Measurements from ENCODE around the gene SNX21. TPM values are rescaled to one million over a fixed set of nuclear protein-coding genes. Genes with fewer than 3 reads are reported as not detected.
"Not testable (repeated sequence)": the region's sequence is repeated elsewhere in the genome, so short reads cannot be mapped to it uniquely, and the experiment has no call there.

The SNX21 gene
- total RNA-seq, result 10 to 100 TPM; 45.9 to 76.3 (median 59.7) TPM

GRCh38 chr20:45833030-45833882 is at the start of gene SNX21:
Gene SNX21, plus strand, starts transcription at chr20:45833799. Its CDS starts 121 bp downstream, at chr20:45833920.
- peaks cover 5 to 65% (median 25%) of the 10 kb centered on the region in 3 donors for H3K4me1 ChIP-seq
- TF ChIP-seq EP300 (IDR thresholded peaks at IDR 0.05) (no peak), POLR2AphosphoS5 (IDR thresholded peaks at IDR 0.05) (peak; percentile 77), POLR2A (IDR thresholded peaks at IDR 0.05) (peak in 1 of 2 donors; percentile 36), CTCF (IDR thresholded peaks at IDR 0.05) (no peak)
- WGBS, 2 donors (ENCODE audit: low coverage in 1 of 2), result 0 to 2% methylated on average over 6 to 9 of the region's 35 CpGs

GRCh38 chr20:45788351-45788750 is 45.2 kb upstream of the SNX21 start:
- Histone ChIP-seq H3K4me1 (peaks cover 0 to 25% (median 7%) of the 10 kb centered on the region in 3 donors), H3K36me3 (peaks cover 0 to under 1% of the 10 kb centered on the region in 2 donors), H3K9me3 (no peaks in the 10 kb centered on the region), H3K4me3 (no peak overlapping the region), H3K27ac (no peak overlapping the region), H3K27me3 (no peaks in the 10 kb centered on the region)
- ATAC-seq, result no peak
- TF ChIP-seq EP300 (IDR thresholded peaks at IDR 0.05) (no peak), POLR2AphosphoS5 (IDR thresholded peaks at IDR 0.05) (no peak), POLR2A (IDR thresholded peaks at IDR 0.05) (no peak), CTCF (IDR thresholded peaks at IDR 0.05) (no peak)
- 59 to 83% methylated on average over 2 to 3 of the region's 3 CpGs for WGBS, 2 donors (ENCODE audit: low coverage in 1 of 2)

More at GRCh38 chr20:45833030-45833882, at the start of gene SNX21:
- peak within 1 kb of the TSS; percentile 59 to 86 for H3K4me3 ChIP-seq
- H3K36me3 ChIP-seq, result peaks cover 0 to 11% of the 10 kb centered on the region in 2 donors
- ATAC-seq, result peak; percentile 93
- H3K27me3 ChIP-seq, result no peaks in the 10 kb centered on the region
- peak within 1 kb of the TSS; percentile 76 to 97 (median 89) for H3K27ac ChIP-seq
- H3K9me3 ChIP-seq, result no peaks in the 10 kb centered on the region

- Histone ChIP-seq H3K36me3 (peaks cover 0 to 39% of the 10 kb centered on the region in 2 donors), H3K27me3 (no peaks in the 10 kb centered on the region), H3K27ac (peak overlapping the region; percentile 52 to 95 (median 88)), H3K4me3 (peak overlapping the region; percentile 59 to 61), H3K9me3 (no peaks in the 10 kb centered on the region), H3K4me1 (peaks cover 0 to 23% (median 7%) of the 10 kb centered on the region in 3 donors)
- 20 to 49% methylated on average over 5 to 9 of the region's 19 CpGs for WGBS, 2 donors (ENCODE audit: low coverage in 1 of 2)
- TF ChIP-seq POLR2A (IDR thresholded peaks at IDR 0.05) (no peak), CTCF (IDR thresholded peaks at IDR 0.05) (no peak), EP300 (IDR thresholded peaks at IDR 0.05) (no peak), POLR2AphosphoS5 (IDR thresholded peaks at IDR 0.05) (no peak)
- no peak for ATAC-seq
Measured at GRCh38 chr20:45792317-45793118, 41.1 kb upstream of the SNX21 start.

- no peaks in the 10 kb centered on the region for H3K9me3 ChIP-seq
- TF ChIP-seq POLR2A (IDR thresholded peaks at IDR 0.05) (no peak), EP300 (IDR thresholded peaks at IDR 0.05) (no peak), CTCF (IDR thresholded peaks at IDR 0.05) (no peak), POLR2AphosphoS5 (IDR thresholded peaks at IDR 0.05) (no peak)
- H3K36me3 ChIP-seq, result peaks cover 0 to 54% of the 10 kb centered on the region in 2 donors
- H3K27me3 ChIP-seq, result no peaks in the 10 kb centered on the region
- no peak overlapping the region for H3K4me3 ChIP-seq
- 91 to 92% methylated on average over 11 of the region's 11 CpGs for WGBS, 2 donors (ENCODE audit: low coverage in 1 of 2)
- H3K27ac ChIP-seq, result no peak overlapping the region
- ATAC-seq, result no peak
- peaks cover 0 to 26% (median 7%) of the 10 kb centered on the region in 3 donors for H3K4me1 ChIP-seq
Measured at GRCh38 chr20:45796337-45797065, 37.1 kb upstream of the SNX21 start.

- WGBS, 2 donors (ENCODE audit: low coverage in 1 of 2), result no CpG with 5 or more reads among the region's 1 CpG
- H3K9me3 ChIP-seq, result not testable (repeated sequence)
Measured at GRCh38 chr20:45797510-45797909, 36.1 kb upstream of the SNX21 start.

GRCh38 chr20:45797955-45798354 is 35.6 kb upstream of the SNX21 start:
- Histone ChIP-seq H3K36me3 (peaks cover 0 to 69% of the 10 kb centered on the region in 2 donors), H3K4me1 (peaks cover 0 to 18% (median under 1%) of the 10 kb centered on the region in 3 donors)
- H3K4me3 ChIP-seq, H3K27me3 ChIP-seq, ATAC-seq, H3K9me3 ChIP-seq, H3K27ac ChIP-seq: not testable (repeated sequence)
- 87% methylated on average over 3 of the region's 3 CpGs; no CpG with 5 or more reads in 1 of the 2 donors for WGBS, 2 donors (ENCODE audit: low coverage in 1 of 2)

More at GRCh38 chr20:45797510-45797909, 36.1 kb upstream of the SNX21 start:
- not testable (repeated sequence) for H3K27ac ChIP-seq, H3K4me3 ChIP-seq, H3K27me3 ChIP-seq, ATAC-seq
- H3K4me1 ChIP-seq, result peaks cover 0 to 22% (median 5%) of the 10 kb centered on the region in 3 donors
- peaks cover 0 to 64% of the 10 kb centered on the region in 2 donors for H3K36me3 ChIP-seq
